NOMO-1 treated with dmso at 0.1 percent for 144 hours (cell line): ENCODE measurements around the gene UBE3D.
"Not testable (repeated sequence)": the region's sequence is repeated elsewhere in the genome, so short reads cannot be mapped to it uniquely, and the experiment has no call there.

Experiments used
- DNase-seq: peaks from one replicate; lab custom pipeline; 2025; ENCODE audit not compliant: unreplicated experiment; lab: John Stamatoyannopoulos, UW

The UBE3D gene

DNA sequence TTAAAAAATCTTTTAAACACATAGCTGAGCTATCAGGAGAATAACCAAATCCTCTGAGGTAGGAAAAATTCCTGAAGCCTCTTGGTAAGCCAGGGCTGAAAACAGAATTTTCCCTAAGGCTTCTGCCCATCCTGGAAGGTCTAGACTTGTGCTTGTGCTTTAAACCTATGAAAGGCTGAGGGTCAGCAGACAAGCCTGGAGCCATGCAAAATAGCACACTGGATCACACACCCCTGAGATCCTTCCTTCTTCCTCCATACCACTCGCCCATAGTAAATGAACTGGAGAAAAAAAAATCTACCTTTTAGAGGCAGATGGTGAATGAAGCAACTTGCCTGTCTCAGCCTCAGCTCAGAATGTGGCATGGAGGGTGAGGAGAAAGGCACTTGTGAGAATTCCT, 144.4 kb downstream of the UBE3D start:
- no peak for DNase-seq

DNA sequence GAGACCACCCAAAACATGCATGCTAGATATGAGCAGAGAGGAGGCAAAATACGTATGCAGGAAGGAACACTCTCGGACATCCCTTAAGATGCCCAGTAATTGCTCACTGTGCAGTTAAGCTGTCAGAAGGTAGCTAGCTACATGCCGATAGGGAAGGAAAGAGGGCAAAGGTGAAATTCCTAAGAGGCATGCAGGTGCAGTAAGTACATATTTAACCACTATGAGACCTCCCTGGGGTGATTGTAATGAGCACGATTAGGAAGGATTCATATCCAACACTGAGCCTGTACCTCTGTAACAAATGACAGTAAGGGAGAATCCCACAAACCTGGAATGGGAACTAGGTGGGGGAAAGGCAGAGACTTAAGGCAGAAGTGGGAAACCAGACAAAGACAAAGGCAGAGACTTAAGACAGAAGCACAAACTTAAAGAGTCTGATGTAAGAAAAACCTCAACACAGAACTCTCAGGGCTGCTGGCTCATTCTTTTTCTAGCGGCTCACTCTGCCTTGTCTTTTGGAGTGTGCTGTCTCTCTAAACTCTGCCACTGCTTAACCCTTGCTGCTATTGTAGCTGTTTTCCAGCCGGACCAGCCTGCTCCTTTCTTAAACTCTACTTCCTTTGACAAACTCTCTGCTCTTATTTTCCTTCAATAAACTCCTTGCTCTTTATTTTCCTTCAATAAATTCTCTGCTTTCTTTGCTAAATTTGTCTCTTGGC, 148.1 kb downstream of the UBE3D start:
- DNase-seq, result no peak

DNA sequence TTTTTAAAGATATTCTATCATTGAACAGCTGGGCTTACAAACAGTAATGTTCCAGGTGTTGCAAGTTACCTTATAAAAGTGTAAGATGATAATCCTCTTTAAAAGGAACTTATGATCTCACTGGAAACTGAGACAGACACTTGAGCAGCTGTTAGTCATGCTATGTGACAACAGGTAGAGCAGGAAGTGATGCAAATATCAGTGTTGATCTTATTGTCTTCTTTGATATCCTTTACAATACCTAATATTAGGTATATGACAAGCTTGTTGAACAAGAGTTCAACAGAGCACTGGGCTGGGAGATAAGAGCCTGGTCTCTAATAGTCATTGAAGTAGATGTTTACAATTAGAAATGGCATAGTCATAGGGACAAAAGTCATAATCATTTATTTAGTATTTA, 150.0 kb downstream of the UBE3D start:
- DNase-seq, result no peak

DNA sequence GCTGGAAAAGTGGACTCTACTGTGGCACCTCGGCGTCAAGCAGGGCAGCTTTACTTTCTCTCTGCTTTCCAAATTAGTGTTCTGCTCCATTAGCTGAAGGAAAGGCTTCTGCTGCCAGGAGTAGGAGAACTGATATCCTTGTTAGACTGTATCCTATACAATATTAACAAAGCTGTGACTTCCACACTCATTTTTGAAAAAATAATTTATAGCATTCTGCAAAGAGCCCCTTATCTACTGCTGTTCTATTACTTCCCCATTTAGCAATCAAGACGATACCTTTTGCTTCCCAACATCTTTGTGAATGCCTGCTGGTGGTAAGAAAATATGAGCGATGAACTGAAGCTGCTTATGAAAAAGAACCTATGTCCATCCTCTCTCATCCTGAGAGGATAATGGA, 151.1 kb downstream of the UBE3D start:
- DNase-seq, result no peak

DNA sequence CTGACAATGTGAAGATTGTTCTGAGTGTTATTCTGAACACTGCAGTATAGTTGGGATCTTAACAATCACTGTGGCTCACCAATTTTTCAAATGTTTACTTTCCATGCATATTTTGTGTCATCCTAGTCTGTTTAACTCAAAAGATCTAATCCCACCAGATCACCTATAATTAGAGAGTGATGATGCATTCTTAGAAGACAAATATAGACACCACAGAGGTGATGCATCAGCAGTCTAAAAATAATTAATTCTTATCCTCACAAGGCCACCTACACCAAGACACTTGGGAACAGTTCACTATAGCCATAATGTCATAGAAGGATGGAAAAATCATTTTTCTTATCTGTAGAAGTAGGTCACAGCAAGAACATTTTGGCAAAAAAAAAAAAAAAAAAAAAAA, 154.8 kb downstream of the UBE3D start:
- DNase-seq, result no peak

DNA sequence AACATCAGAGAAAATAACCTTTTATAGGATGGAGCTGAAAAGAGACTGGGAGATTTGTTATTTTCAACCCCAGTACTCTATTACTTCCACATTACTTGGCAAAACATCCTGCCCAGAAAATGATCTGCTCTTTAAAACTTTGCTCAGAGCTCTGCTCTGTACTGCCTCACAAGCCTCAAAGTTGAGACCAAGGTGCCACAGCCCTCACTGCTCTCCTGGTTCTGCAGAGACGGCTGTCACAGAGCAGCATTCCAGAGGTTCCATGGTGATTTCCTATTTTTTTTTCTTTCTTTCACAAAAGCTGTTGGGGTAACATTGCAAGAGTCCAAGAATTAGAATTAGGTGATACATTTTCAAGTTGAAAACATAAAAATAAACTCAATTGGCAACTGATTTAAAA, 155.2 kb downstream of the UBE3D start:
- DNase-seq, result no peak

DNA sequence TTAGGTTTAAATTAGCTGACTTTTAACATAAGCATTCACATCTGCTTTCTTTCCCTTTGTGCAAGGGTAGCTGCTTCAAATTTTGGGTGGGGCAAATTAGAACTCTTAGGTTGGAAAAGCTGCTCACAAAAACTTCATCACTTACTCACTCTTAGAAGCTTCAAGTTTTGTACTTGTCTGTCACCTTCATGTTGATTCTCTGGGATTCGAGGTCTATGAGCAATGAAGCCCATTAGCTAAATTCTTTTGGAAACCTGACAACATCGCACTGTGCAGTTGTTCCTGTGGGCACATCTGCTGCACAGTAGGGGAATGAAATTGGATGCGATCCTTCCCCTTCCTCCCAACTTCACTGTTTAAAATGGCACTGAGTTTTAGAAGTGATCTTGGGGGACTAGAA, 156.1 kb downstream of the UBE3D start:
- DNase-seq, result no peak

DNA sequence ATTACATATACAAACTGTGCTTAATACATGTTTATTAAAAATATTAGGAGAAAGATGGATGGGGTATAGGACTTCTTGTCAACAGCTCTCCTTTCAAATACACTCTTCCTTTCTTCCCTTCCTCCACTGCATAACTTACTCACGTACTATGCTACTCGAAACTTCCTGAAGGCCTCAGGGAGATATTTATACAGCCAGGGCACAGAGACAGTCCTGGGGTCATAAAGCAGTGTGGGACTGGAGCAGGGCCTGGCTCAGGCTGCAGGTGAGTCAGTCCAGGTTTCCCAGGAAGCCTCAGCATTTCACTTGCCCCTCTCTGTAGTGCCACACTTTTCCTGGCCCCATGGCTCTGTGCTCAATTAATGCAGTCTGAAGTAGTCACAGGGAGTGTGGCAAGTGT, 157.0 kb downstream of the UBE3D start:
- DNase-seq, result no peak

DNA sequence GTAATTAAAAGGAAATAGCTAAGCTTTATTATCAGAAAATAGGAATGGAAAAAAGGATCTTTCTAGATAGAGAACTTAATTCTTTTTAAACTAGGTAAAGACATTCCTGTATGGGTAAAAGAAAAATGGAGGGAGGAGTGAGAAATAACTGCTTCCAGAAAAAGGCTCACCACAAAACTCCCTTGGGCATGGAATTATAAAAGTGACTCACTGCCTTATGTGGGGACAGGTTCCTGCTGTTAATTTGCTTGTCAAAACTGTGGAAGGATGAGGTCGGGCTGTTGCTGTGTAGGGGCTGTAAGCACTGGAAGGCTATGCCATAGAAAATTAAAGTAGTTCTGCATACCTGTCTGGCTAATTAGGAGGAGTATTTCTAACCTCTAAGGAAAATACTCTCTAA, 158.7 kb downstream of the UBE3D start:
- no peak for DNase-seq

DNA sequence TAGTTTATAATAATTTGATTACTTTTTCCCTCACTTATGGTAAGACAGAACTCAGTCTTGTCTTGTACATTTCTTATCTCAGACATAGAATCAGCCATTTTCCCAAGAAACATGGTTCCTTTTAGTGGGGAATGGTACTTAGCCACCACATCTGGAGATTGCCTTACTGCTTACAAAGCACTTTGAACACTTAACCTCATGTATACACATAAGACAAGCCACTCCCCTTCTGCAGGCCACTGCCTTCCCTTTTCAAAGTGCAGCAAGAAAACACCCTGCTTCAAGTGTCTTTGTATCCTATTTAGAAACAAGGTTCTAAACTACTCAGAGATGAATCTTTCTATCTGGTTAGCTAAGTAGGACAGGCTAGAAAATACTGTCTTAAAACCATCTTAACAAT, 159.2 kb downstream of the UBE3D start:
- DNase-seq, result no peak

DNA sequence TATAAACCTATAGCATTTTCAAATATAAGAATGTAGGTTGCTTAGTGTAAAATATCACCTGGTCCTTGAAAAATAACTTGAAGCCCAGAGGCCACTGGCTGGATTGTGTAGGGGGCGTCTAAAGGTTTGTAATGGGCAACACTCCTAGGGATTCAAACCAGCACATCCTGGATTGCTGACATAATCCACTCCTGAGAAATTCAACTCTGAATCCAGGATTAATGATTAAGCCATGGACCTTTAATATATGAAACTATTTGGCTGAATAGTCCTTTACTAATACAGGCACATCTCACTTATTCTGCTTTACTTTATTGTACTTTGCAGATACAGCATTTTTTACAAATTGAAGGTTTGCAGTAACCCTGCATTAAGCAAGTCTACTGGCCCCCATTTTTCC, 160.8 kb downstream of the UBE3D start:
- no peak for DNase-seq

DNA sequence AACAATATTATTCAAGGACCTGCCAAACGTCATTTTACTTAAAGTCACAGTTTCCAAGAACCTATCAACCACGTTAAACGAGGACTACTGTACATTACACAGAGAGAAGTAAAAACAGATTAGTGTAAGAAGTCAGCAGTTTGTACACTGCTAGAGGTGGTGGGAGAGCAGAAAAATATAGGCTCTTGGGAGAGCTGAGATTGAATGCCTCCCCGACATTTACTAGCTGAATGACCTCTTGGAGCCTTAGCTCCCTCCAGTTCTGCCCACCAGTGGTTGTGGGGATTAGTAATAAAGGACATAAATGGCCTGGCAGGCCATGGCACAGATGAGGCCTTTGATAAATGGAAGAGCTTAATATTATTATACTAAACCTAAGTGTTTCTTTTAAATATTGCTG, 161.4 kb downstream of the UBE3D start:
- no peak for DNase-seq

DNA sequence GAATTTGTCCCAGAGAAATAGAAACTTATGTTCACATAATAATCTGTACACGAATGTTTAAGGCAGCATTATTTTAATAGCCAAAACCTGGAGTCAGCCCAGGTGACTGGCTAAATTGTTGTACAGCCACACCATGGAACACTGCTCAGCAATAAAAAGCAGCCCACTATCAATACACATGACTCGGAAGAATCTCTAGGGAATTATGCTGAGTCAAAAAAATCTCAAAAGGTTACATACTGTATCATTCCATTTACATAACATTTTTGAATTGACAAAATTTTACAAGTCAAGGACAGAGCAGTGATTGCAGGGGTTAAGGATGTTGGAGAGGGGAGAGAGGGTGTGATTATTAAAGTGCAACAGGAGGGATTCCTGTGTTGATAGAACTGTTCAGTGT, 163.4 kb downstream of the UBE3D start:
- DNase-seq, result no peak

DNA sequence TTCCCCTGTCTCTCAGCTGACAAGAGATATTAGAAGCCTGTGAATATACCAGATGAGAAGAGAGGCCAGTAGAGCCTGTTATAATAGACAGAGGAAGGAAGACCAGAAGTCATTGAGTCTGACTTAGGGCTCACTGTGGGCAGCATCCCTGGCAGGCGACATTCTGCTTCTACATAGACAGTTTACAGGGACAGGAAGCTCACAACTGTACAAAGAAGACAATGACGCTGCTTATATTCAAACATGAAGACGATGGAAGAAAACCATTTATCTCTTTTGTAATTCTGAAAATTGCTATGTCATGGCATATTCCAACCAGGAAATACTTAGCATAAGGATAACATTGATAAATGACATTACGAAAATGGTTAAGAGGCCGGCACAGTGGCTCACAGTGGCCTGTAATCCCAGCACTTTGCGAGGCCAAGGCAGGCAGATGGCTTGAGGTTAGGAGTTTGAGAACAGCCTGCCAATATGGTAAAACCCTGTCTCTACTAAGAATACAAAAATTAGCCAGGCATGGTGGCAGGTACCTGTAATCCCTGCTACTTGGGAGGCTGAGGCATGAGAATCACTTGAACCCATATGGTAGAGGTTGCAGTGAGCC, 170.9 kb downstream of the UBE3D start:
- no peak for DNase-seq

DNA sequence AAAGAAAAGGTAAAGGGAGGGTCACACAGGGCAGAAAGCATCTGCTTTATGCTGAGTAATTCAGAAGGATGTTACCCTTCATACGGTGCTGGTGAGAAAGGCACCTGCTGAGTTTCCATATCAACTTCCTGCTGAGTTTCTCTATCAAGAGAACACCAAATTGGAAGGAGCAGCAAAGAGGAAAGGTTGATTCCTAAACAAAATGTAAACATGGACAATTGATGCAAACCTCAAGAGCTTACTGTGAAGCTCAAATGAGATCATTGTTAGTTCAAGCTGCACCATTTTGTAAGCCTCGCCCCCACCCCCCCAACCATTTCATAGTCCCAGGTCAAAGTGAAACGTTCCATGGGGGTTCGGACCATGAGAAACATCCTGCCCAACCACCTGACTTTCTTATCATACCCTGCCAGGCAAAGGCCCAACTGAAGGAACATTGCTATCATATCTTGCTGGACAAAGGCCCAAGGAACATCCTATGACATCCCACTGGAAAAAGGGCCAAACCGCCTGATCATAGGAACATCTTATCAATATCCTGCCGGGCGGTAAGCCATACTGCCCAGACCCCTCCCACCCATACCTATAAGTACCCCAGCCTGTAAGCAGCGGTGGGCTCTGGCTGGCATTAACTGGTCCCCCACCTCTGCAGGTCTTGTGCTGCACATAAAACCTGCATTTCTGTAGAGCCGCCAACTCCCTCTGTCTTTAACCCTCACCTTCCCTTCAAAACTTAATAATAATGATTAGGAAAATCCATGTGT, 171.6 kb downstream of the UBE3D start:
- DNase-seq, result no peak

DNA sequence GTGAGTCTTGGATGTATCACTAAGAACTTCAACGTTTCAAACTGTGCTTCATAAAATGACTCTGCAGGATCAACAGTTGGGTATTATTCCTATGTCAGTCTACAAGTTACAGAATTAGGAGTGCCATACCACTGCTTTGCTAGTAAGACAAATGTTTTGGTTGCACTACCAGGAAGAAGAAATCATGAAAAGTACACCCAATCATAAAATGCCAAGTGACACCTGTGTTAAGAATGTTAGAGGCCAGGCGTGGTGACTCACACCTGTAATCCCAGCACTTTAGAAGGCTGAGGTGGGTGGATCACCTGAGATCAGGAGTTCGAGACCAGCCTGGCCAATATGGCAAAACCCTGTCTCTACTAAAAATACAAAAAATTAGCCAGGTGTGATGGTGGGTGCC, 174.1 kb downstream of the UBE3D start:
- DNase-seq, result not testable (repeated sequence)

DNA sequence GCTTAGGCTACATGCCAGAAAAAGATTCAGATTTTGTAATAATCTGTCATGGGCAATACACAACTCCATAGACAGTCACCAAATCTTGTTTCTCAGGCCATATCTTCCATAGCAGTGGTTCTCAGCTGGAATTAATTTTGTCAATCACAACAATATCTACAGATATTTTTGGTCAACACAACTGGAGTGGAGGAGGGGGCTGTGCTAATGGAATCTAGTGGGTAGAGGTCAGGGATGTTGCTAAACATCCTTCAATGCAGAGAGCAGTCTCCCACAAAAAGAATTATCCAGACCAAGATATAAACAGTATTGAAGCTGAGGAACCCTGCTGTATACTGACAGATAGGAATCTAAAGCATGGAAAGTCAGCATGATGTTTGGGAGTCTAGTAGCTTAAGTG, 174.6 kb downstream of the UBE3D start:
- no peak for DNase-seq

DNA sequence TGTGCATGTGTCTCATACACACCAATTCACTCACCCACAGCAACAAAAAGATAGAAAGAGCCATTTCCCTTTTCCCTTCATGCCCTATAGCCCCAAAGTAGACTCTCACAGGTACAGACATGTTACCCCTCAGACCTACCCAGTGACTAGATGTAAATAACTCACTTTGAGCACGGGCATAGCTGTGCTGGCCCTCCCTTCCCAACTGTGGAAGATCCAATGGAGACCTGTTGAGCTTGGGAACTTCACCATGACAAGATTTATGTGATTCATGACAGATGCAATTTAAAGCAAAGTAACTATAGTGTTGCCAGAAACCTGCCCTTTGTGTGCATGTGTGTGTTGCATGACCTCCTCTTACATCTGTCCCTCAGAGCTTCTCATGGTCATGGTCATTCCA, 175.4 kb downstream of the UBE3D start:
- no peak for DNase-seq

DNA sequence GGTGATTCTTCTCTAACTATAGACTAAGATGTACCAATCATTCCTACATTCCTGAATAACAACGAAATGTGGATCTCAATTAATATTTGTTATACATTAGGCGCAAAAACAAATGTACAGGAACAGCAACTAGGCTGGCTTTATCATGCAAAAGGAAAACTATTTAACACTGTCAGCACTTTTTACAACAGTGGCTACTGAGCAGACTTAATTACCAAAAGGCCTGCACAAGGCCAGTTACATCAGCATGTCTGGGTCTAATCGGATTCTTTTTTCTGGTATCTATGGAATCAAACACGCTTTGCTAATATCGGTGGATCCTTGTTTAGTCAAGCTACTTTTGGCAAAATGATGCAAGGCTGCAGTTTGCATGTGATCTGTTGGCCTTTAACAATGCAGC, 176.5 kb downstream of the UBE3D start:
- no peak for DNase-seq

DNA sequence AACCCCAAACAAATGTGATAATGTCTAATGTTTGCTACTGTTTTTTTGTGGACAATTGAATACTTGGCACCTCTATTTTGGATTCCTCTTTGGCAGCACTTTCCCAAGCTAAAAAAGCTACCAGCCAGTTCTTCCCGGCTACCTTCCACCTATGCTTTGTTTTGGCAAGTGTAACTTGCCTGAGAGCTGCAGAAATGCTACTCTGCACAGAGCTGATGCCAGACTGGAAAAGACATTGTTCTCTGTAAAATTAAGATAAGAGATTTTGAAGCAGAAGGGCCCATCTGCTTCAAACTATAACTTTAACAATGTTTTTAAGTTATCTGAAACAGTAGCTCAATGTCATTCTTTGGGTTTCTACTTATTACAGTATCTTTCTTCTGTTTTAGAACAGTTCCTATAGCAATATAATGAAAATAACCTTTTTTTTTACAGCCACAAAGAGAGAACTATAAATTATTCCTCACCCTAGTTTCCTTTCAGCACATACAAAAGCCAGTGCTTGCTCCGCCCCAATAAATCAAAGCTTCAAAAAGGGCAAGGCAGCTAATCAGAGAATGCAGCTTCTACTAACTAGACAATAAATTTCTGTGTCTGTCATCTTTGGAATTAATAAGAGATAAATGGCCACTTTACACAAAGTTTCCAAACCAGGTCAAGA, 183.1 kb downstream of the UBE3D start:
- no peak for DNase-seq

DNA sequence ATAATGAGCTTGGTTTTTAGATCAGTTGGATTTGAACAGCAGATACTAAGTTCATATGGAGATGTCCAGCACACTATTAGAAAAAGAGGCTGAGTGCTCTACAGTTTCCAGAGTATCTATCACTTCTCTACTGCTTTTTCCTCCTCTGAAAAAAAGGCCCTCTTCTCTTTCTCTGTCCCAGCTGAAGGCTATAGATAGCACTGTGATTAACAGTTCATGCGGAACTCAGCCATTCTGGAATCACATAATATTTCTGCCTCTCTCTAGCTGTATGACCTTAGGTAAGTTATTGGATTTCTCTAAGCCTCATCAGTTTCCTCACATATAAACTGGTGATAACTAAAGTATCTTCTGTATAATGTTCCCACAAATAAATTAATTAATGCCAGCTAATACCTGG, 184.1 kb downstream of the UBE3D start:
- DNase-seq, result no peak

DNA sequence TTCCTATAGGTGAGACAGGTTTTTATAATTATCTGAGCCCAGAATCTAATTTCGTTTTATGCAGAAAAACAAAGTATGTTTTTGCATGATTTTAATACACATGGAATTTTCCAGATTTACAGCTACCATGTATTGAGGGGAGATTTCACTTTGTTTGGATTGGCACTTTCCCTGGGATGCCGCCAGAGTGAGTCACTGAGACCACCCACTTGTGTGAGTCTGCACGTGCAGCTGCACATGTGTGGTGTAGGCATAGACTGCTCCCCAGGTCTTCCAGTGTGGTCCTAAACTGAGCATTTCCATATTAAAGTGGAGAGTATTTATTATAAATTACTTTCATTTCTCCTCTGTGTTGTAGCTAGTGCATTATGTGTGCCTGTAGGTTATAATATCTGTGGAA, 186.8 kb downstream of the UBE3D start:
- DNase-seq, result no peak
